SK-N-SH (cell line): ENCODE measurements around the gene WDR33.

Source experiments
- CTCF ChIP-seq: fragments of 200-600 bp; sonication (generic); IDR thresholded peaks from 2 replicates; pipeline ENCODE4 v1.6.1; 2017; ENCODE audit warnings: antibody characterized with exemption, mild to moderate bottlenecking, moderate library complexity
- EP300 ChIP-seq, 2 experiments: IDR thresholded peaks; 2 replicates each; pipeline versions ENCODE4 v1.4.0 to v1.6.1; 2012; ENCODE audit warnings: borderline replicate concordance in 1 of 2, low read depth in 1 of 2, low read length in 1 of 2
- FOXM1 ChIP-seq: IDR thresholded peaks from 2 replicates; pipeline ENCODE4 v1.4.0; 2012; ENCODE audit warnings: low read depth, mild to moderate bottlenecking
- GATA2 ChIP-seq: sonication (generic); formaldehyde crosslinking; IDR thresholded peaks from 2 replicates; pipeline ENCODE4 v1.5.0; 2020; ENCODE audit warnings: mild to moderate bottlenecking, missing genetic modification reagents
- MAX ChIP-seq: IDR thresholded peaks from 2 replicates; pipeline ENCODE4 v1.4.0; 2012; ENCODE audit warnings: low read depth
- NFIC ChIP-seq: IDR thresholded peaks from 2 replicates; pipeline ENCODE4 v1.4.0; 2012; ENCODE audit warnings: borderline replicate concordance
- POLR2AphosphoS5 ChIP-seq: IDR thresholded peaks from 2 replicates; pipeline ENCODE4 v1.6.1; 2012; ENCODE audit warnings: low read depth, low read length
- REST ChIP-seq: IDR thresholded peaks from 2 replicates; pipeline ENCODE4 v1.6.1; 2012; ENCODE audit warnings: mild to moderate bottlenecking, low read depth, low read length, moderate library complexity
- RFX5 ChIP-seq: IDR thresholded peaks from 2 replicates; pipeline ENCODE4 v1.6.1; 2012; ENCODE audit warnings: mild to moderate bottlenecking, improper control_type of control experiment, low read length
- SMC3 ChIP-seq: IDR thresholded peaks from 2 replicates; pipeline ENCODE4 v1.6.1; 2012; ENCODE audit warnings: low read depth, low read length, improper control_type of control experiment
- USF1 ChIP-seq: IDR thresholded peaks from 2 replicates; pipeline ENCODE4 v1.4.0; 2012; ENCODE audit warnings: low read depth, borderline replicate concordance
- YY1 ChIP-seq: IDR thresholded peaks from 2 replicates; pipeline ENCODE4 v1.4.0; 2012; ENCODE audit warnings: low read depth, mild to moderate bottlenecking

GRCh38 chr2:127703282-127703681, 107.7 kb downstream of the WDR33 start:
- no peak for TF ChIP-seq GATA2 (CRISPR knock-in tag)
- TF ChIP-seq YY1, result no peak
- TF ChIP-seq FOXM1, result no peak
- no peak for TF ChIP-seq CTCF
- no peak for TF ChIP-seq EP300 (IDR thresholded peaks at IDR 0.05; ENCODE audit: borderline replicate concordance in 1 of 2, low read depth in 1 of 2, low read length in 1 of 2)
- TF ChIP-seq REST, result no peak
- no peak for TF ChIP-seq RFX5
- TF ChIP-seq POLR2AphosphoS5, result 0 out of 2 replicates have a peak, but pooled peaks have one; percentile 22
- no peak for TF ChIP-seq USF1
- TF ChIP-seq SMC3, result no peak
- no peak for TF ChIP-seq NFIC
- no peak for TF ChIP-seq MAX
